ENCODE measurements around the gene GSN.
"Not testable (repeated sequence)": the region's sequence is repeated elsewhere in the genome, so short reads cannot be mapped to it uniquely, and the experiment has no call there.

GSN gene

DNA sequence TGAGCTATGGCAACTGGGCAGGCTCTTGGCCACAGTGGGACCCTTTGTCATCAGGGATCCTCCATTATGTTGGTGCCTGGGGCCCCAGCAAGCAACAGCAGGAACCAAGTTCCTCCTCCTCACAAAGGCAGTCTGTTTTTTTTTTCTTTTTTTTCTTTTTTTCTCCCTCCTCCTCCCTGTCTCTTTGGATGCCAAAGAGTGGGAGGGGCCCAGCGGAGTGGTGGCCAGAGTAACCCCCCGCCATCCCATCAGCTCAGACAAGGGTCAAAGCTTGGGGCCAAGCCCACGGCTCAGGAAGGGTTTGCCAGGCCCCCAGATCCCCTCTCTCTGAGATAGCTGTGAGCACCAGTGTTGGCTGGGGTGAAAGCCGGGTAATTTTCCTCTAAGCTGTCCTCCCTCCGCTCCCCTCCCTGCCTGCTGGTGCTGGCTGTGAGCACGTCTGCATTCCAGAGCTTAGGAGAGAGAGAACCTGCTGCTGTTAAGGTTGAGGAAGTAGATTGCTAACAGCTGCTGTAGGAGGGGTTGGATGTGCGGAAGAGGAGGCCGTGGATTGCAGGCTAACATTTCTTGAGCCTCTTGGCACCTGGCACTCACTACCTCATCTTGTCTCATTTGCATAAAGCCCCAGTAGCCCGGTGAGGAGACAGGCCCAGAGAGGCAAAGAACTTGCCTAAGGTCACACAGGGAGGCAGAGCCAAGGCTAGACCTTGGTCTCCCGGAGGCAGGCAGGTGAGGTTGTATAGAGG lies 21.2 kb downstream of the GSN start:
- no peak for DNase-seq

GRCh38 chr9:121289772-121290370 lies 21.9 kb downstream of the GSN start:
- no peak for DNase-seq

- not testable (repeated sequence) for DNase-seq
These were observed 23.6 kb downstream of the GSN start for GRCh38 chr9:121291536-121291935.

DNA sequence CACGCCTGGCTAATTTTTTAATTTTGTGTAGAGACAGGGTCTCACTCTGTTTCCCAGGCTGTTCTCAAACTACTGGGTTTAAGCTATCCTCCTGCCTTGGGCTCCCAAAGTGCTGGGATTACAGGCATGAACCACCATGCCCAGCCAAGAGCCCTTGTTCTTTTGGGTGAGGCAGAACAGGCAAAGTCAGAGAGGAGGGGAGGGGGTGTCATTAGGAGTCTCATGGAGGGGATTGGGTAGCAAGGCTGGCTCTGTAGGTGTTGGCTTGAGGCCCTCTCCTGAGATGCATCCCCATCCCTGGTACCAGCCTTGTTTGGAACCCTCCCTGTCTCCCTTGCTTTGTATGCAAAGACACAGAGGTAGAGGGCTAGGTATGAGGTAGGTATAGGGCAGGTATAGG lies 24.1 kb downstream of the GSN start:
- no peak for DNase-seq

GRCh38 chr9:121292801-121293241 lies 24.9 kb downstream of the GSN start:
- DNase-seq = no peak

DNA sequence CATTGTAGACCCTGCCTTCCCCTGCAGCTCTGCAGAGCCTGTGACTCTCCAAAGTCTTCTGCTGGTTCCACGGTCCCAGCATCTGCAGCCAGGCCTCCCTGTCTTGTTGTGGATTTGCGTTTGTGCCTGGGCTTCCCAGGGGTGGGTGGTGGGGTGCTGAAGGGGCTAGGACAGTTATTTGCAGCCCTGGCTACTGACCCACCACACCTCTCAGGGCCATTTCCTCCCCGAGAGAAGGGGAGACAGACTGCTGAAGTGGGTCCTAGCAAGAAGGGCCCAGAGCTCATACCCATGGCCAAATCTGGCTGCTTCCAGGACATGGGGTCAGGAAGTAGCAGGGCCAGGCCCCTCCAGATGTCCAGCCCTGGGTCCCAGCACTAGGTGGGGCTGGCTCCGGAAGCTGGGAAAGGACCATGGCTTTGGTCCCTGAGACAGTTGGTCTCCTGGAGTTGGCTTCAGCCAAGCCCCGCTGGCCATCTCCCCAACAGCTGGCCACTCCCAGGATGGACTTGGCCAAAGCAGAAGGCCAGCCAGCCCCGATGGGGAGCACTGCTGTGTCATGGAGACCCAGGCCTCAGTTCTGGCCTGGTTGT lies 26.3 kb downstream of the GSN start:
- DNase-seq = no peak

DNA sequence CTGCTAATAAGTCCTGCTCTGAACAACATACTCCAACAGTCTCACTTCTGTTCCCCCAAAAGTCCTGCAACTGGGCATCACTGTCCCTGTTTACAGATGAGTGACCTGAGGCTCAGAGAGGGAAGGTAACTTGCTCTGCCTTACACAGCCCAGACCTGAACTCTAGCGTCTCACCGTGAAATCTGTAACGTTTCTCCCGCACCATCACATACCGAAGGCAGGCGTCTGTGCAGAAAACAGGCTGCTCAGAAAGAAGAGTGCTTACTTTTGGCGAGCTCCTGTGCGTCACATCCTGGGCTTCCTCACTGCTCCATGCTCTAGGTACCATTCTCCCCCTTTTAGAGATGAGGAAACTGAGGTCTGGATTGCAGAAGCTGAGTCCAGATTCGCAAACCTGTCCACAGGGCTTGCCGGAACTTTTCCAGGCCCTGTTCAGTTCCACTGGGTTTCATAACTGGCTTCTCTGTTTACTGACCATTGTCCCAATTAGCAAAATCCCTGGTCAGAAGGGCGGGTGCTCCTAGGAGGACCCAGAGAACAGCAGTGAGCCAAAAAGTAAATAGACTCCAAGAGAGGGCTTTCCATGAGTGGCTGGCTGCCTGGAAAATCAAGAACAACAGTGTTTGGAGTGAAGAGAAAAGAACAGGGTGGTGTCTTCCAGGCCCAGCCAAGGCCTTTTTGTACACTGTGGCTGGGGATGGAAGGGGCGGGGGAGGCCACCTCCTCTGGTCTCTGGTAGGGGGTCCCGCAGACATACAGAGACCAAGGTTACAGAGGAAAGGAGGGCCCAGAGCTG lies 27.1 kb downstream of the GSN start:
- DNase-seq = no peak

- DNase-seq = no peak
These were observed 27.8 kb downstream of the GSN start for GRCh38 chr9:121295662-121296191.

GRCh38 chr9:121296213-121297127 lies 28.5 kb downstream of the GSN start:
- no peak for DNase-seq

GRCh38 chr9:121297389-121297788 lies 29.4 kb downstream of the GSN start:
- no peak for DNase-seq

DNA sequence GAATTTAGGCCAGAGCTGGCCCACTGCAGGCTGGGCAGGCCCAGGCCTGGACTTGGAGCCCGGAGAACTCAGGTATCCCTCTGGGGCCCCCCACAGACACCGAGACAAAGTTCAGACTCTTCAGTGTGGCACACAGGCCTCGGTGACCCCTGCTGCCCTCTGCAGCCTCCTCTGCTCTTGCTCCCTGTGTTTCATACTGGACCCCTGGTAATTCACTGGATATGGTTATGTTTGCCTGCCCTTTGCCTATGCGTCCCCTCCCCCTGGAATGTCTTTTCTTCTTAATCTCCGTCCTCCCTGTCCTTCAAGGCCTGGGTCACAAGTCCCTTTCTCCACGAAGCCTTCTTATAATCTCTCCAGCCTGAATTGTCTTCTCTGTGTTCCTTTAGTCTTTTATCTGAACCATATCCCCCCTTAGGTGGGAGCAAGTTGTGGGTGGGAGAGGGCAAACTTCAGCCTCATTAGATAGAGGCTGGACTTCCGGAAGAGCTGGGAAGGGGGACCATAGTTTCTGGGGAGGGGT lies 30.1 kb downstream of the GSN start:
- DNase-seq = no peak

- peak in 2 of 3 experiments; percentile 5 to 36 for DNase-seq
These were observed 30.9 kb downstream of the GSN start for GRCh38 chr9:121298689-121299466.

DNA sequence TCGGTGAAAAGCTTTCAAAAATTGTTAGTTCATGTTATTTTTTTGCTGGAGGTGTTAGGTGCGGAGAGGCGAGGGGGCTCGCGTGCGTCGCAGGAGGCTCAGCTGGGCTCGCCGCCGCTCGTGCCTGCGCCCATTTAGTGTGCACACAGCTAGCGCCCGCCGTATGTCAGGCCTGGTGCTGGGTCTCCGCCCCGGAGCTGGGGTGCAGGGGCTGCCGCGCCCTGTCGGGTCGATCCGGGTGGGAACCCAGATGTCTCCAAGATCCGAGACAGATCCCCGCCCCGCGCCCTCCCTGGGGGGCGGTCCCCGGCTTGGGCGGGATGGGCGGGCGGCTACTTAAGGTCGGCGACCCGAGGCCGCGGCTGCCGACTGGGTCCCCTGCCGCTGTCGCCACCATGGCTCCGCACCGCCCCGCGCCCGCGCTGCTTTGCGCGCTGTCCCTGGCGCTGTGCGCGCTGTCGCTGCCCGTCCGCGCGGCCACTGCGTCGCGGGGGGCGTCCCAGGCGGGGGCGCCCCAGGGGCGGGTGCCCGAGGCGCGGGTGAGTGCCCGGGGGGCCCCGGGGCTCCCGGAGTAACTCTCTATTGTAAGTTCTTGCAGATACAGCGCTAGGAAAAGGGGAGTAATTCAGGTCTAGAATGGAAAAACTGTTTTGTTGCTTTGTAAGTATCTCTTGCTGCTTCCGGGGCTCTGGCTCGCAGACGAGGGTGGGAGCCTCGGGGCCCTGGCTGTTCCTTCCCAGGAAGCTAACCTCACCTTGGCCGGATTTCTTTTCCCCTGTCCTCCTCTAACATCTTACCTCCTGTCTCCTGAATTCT lies 31.7 kb downstream of the GSN start:
- peak in 2 of 3 experiments; percentile 45 to 61 for DNase-seq

DNA sequence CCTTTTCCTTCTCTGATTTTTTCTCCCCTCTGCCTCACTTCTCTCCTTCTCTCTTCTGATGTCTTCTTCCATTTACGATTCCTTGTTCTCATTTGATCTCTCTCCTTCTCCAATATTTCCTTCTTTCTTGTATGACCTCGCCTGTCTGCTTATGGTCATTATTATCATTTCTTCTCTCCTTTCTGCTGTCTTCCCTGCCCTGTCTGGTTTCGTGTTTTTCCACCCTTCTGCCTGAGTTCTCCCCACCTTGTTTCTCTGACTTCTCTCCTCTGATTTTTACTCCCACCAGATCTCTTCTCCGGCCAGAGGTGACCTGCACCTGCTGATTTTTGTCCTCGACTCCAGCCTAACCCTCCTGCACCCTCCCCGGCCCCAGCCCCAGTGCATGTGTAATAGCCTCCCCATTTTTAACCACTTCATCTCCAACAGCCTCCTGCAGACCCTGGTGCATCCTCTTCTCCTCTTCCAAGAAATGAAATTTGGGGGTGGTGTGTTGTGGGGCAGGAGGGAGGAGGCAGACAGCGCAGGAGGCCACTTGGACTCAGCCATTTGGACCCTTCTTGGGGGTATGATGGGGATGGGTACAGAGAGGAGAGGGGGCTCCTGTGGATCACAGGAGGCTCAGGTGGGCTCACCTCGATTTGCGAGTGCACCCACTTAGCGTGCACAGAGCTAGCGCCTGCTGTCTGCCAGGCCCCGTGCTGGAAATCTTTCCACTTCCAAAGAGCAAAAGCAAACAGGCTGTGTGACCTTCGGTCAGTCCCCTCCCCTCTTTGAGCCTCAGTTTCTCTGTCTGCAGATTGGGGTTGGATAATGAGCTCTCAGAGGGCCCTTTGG lies 32.5 kb downstream of the GSN start:
- DNase-seq = no peak

DNA sequence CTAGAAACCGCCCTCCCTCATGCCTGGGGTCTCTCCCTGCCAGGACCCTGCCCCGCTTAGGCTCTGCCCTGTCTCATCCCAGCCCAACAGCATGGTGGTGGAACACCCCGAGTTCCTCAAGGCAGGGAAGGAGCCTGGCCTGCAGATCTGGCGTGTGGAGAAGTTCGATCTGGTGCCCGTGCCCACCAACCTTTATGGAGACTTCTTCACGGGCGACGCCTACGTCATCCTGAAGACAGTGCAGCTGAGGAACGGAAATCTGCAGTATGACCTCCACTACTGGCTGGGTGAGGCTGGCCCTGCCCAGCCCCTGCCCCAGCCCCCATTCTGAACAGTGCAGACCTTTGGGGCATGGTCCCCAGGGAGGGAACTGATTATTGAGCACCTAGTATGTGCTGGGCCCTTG lies 33.9 kb downstream of the GSN start:
- no peak for DNase-seq

DNA sequence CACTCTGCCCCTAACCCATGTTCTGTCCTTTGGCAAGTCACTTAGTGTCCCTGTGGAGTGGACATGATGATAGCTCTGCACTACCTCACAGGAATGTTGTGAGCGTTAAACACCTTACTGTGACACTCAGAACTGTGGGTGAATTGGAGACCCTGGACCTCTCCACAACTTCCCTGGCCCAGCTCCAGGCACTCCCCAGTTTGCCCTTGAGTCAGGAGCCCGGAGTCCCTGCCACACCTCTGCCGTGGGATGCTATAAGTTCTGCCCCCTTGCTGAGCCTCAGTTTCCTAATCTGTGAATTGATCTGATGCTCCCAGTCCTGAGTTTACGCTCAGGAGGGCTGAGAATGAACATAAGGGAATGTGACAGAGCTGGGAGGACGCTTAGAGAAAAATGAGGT lies 34.4 kb downstream of the GSN start:
- DNase-seq = no peak

GRCh38 chr9:121302786-121303185 lies 34.8 kb downstream of the GSN start:
- no peak for DNase-seq

DNA sequence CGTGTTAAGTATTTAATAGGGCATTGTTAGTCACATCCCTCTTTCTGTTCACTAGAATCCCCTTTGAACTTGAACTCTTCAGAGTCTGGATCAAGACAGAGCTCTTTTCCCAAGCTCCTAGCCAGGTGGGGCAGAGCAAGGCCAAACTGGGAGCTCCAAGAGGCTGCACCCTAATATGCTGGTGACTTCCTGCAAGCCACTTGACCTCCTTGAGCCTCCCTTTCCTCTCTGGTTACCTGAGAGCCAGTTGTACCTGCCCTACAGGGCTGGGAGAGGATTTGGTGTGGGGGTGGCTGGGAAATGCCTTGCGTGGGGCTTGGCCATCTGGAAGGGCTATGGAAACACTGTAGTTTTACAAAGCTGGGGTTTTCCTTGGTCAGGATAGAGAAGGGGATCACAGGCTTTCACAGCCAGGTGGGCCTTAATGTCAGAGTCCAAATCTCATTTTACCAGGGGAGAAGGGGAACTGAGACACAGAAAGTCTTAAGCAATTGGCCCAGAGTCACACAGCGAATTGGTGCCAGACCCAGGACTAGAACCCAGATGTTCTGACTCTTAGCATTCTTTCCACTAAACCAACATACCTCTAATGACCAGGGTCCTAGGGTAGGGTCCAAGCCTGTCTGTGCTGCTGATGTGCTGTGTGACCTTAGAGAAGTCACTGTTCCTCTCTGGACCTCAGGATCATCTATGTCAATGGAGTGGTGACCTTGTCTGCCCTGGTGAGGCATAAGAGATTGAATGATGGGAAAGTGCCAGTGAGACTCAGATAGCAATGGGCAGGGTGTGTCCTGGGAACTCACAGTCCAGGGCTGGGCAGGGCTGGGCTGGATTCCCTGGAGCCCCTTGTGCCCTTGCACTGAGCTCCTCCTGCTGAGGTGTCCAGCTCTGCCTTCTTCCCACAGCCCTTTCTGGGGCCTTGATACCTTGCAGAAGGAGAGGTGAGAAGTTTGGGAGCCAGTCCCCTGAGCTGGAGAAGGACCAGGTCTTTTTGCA lies 35.8 kb downstream of the GSN start:
- DNase-seq = no peak
